GM13976 (cell line): ENCODE results near the gene GRAMD2B.

Experiments
- DNase-seq: peaks from one replicate; pipeline ENCODE4 v3.0.0; 2012; ENCODE audit warnings: low spot score
- CTCF ChIP-seq: IDR thresholded peaks from 2 replicates; pipeline ENCODE4 v1.5.1; 2012; ENCODE audit warnings: borderline replicate concordance, mild to moderate bottlenecking; ENCODE audit not compliant: insufficient read depth; ENCODE audit errors: extremely low read depth, missing control alignments, control extremely low read depth
- in situ Hi-C: fragments of 300-500 bp; cut with MboI; formaldehyde crosslinking; loops from one replicate; pipeline ENCODE4 v1.12.0; 2022; ENCODE audit warnings: low sequenced_read_pairs, mixed read lengths, inconsistent platforms; ENCODE audit not compliant: unreplicated experiment

Gene GRAMD2B

GRCh38 chr5:126479810-126480209, 56.6 kb downstream of the GRAMD2B start:
- TF ChIP-seq CTCF, result no peak
- in situ Hi-C loops, result no loop called here

DNA sequence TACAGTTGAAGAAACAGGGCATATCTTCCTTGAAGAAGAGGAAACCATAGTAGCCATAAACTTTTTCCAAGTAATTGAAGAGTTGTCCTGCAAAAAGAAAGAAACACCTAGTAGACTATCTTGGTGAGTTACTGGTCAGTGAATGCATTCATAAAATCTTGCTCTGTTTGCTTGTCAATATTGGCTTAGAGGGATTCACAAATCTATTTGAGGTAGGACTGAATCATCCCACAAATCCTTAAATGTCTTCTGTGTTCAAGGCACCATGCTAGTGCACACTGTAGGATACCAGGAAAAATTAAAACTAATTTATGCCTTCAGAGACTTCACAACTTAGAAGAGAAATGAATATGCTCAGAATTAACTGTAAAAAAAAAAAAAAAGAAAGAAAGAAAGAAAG, 57.6 kb downstream of the GRAMD2B start:
- in situ Hi-C loops, result no loop called here
- no peak for TF ChIP-seq CTCF
- DNase-seq, result no peak

More at GRCh38 chr5:126479810-126480209, 56.6 kb downstream of the GRAMD2B start:
- no peak for DNase-seq

GRCh38 chr5:126481243-126481642, 58.0 kb downstream of the GRAMD2B start:
- in situ Hi-C loops, result no loop called here
- no peak for DNase-seq
- no peak for TF ChIP-seq CTCF

DNA sequence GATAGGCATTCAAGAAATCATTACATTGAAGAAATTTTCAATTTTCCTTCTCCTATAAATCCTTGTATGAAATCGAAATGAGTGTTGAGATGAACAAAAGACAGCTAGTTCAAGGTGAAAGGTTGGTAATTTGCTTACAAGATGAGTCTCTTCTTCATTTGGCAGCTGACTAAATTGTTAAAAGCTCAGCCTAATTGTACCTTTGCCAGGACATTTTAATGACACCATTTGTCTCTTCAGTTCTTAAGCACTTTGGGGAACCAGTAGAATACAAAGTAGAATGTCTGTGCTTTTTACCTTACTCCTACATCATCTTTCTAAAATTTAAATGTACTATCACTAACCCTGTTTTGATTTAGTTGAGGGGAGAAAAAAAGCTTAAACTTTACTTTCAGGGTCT, 59.4 kb downstream of the GRAMD2B start:
- TF ChIP-seq CTCF, result no peak
- in situ Hi-C loops, result no loop called here

DNA sequence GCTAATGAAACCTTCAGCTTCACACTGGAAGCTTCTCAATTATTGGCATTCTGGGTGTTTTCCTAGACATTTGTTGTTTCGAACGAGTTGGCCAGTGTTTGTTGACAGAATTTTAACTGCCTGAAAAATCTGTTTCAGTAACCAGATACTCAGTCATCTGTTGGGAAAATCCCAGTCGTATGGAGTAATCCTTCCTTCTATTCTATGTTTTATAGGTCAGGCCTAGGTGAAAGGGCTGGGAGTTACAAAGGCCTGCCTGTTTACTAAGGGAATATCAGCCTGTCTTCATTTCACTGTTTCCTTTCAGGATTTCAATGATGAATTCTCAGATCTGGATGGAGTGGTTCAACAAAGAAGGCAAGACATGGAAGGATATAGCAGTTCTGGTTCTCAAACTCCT, 59.9 kb downstream of the GRAMD2B start:
- no peak for DNase-seq
- TF ChIP-seq CTCF, result no peak
- in situ Hi-C loops, result no loop called here

More for the DNA sequence above, 59.4 kb downstream of the GRAMD2B start:
- DNase-seq, result no peak

- in situ Hi-C loops, result no loop called here
Measured at GRCh38 chr5:126484253-126484652, 61.0 kb downstream of the GRAMD2B start.

More at GRCh38 chr5:126484253-126484652, 61.0 kb downstream of the GRAMD2B start:
- no peak for DNase-seq
- no peak for TF ChIP-seq CTCF
